SK-MEL-5 (cell line): ENCODE data around the gene MED27. TPM values are rescaled to one million over a fixed set of nuclear protein-coding genes. Genes with fewer than 3 reads are reported as not detected.

Source experiments
- DNase-seq: peaks from one replicate; pipeline ENCODE4 v3.0.0-alpha.2; 2016; ENCODE audit warnings: low read depth, low spot score
- in situ Hi-C: cut with HindIII; loops from 2 replicates; pipeline ENCODE4 v1.10.0; 2016; ENCODE audit warnings: low sequenced_read_pairs, high pct_unique_total_duplicates, low pct_unique_long_range_greater_than_20kb
- total RNA-seq: library from RNA; depleted of rRNA; stranded (reverse); fragments of >200 nt; shearing (Covaris generic); gene quantifications from 2 replicates; pipeline ENCODE4 v1.2.3, GENCODE V29; 2014

Gene MED27
- total RNA-seq, 1 experiment from 2014 or later: 25.4 TPM

GRCh38 chr9:131872702-131873101, 207.0 kb downstream of the MED27 start:
- no peak for DNase-seq
- in situ Hi-C loops: no loop called here

- no peak for DNase-seq
- in situ Hi-C loops: no loop called here
Measured at GRCh38 chr9:131872006-131872405, 207.7 kb downstream of the MED27 start.

- in situ Hi-C loops: no loop called here
Measured at GRCh38 chr9:131870156-131870555, 209.5 kb downstream of the MED27 start.

GRCh38 chr9:131869348-131869747, 210.3 kb downstream of the MED27 start:
- in situ Hi-C loops: no loop called here
- DNase-seq: no peak

More at GRCh38 chr9:131870156-131870555, 209.5 kb downstream of the MED27 start:
- no peak for DNase-seq

- DNase-seq: no peak
- in situ Hi-C loops: no loop called here
Measured at GRCh38 chr9:131868766-131869165, 210.9 kb downstream of the MED27 start.

GRCh38 chr9:131867611-131868192, 212.0 kb downstream of the MED27 start:
- in situ Hi-C loops: no loop called here
- no peak for DNase-seq

GRCh38 chr9:131865446-131866195, 214.0 kb downstream of the MED27 start:
- in situ Hi-C loops: no loop called here
- DNase-seq: no peak

- in situ Hi-C loops: no loop called here
- no peak for DNase-seq
Measured at GRCh38 chr9:131864531-131864930, 215.1 kb downstream of the MED27 start.

GRCh38 chr9:131863306-131863896, 216.3 kb downstream of the MED27 start:
- no peak for DNase-seq
- in situ Hi-C loops: no loop called here

GRCh38 chr9:131862261-131862660, 217.4 kb downstream of the MED27 start:
- no peak for DNase-seq
- in situ Hi-C loops: no loop called here

- no peak for DNase-seq
Measured at GRCh38 chr9:131860430-131860829, 219.2 kb downstream of the MED27 start.

GRCh38 chr9:131858147-131858546, 221.5 kb downstream of the MED27 start:
- in situ Hi-C loops: no loop called here
- no peak for DNase-seq

More at GRCh38 chr9:131860430-131860829, 219.2 kb downstream of the MED27 start:
- in situ Hi-C loops: no loop called here

- in situ Hi-C loops: no loop called here
- DNase-seq: no peak
Measured at GRCh38 chr9:131856105-131856504, 223.6 kb downstream of the MED27 start.

- no peak for DNase-seq
- in situ Hi-C loops: no loop called here
Measured at GRCh38 chr9:131854896-131855613, 224.6 kb downstream of the MED27 start.

GRCh38 chr9:131854334-131854733, 225.3 kb downstream of the MED27 start:
- peak; percentile 26 for DNase-seq

GRCh38 chr9:131853434-131853833, 226.2 kb downstream of the MED27 start:
- DNase-seq: no peak
- in situ Hi-C loops: no loop called here

More at GRCh38 chr9:131854334-131854733, 225.3 kb downstream of the MED27 start:
- in situ Hi-C loops: no loop called here

GRCh38 chr9:131851414-131851813, 228.3 kb downstream of the MED27 start:
- DNase-seq: no peak
- in situ Hi-C loops: no loop called here

- no peak for DNase-seq
- in situ Hi-C loops: no loop called here
Measured at GRCh38 chr9:131849391-131849790, 230.3 kb downstream of the MED27 start.
